Astrocyte (in vitro differentiated cells and primary cell): Measurements from ENCODE around the gene PPP2R5A.

ENCODE experiments used
- EZH2 ChIP-seq: IDR thresholded peaks from 2 replicates; pipeline ENCODE4 v1.6.1; 2012; ENCODE audit warnings: mild to moderate bottlenecking, low read length, inconsistent platforms; ENCODE audit not compliant: insufficient read depth
- TF ChIP-seq, protein P1 (sequence below): IDR thresholded peaks from 2 replicates; pipeline ENCODE4 v1.5.1; 2011; ENCODE audit warnings: low read depth, mild to moderate bottlenecking, inconsistent platforms, low read length, moderate library complexity; ENCODE audit not compliant: insufficient read depth

DNA sequence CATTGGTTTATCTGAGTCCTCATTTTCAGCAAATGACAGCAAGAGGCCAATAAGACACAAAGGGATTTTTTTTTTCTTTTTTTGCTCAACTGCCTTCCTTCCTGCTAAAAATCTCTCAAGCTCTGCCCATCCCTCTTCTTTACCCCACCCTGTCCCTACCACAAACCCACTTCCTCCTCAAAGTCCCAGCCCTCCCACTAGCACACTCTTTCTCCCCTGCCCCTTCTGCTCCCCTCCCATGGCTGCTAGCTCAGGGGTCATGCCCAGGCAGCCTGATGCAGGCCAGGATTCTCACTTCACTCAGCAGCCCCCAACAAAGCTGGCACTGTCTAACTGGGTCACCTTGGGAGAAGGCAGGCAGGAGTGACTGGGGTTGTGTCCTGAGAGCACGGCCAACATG is 28.8 kb upstream of the PPP2R5A start:
- TF ChIP-seq, protein P1, sequence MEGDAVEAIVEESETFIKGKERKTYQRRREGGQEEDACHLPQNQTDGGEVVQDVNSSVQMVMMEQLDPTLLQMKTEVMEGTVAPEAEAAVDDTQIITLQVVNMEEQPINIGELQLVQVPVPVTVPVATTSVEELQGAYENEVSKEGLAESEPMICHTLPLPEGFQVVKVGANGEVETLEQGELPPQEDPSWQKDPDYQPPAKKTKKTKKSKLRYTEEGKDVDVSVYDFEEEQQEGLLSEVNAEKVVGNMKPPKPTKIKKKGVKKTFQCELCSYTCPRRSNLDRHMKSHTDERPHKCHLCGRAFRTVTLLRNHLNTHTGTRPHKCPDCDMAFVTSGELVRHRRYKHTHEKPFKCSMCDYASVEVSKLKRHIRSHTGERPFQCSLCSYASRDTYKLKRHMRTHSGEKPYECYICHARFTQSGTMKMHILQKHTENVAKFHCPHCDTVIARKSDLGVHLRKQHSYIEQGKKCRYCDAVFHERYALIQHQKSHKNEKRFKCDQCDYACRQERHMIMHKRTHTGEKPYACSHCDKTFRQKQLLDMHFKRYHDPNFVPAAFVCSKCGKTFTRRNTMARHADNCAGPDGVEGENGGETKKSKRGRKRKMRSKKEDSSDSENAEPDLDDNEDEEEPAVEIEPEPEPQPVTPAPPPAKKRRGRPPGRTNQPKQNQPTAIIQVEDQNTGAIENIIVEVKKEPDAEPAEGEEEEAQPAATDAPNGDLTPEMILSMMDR: no peak
- no peak for TF ChIP-seq EZH2
